ENCODE data around the gene AP3M1. TPM values are rescaled to one million over a fixed set of nuclear protein-coding genes. Genes with fewer than 3 reads are reported as not detected.
A peak's percentile ranks its signal among the peaks of the same experiment; 100 is the strongest.

The AP3M1 gene
- total and polyA plus RNA-seq, 5 donors, result 12.6 to 29.5 (median 27.1) TPM

DNA sequence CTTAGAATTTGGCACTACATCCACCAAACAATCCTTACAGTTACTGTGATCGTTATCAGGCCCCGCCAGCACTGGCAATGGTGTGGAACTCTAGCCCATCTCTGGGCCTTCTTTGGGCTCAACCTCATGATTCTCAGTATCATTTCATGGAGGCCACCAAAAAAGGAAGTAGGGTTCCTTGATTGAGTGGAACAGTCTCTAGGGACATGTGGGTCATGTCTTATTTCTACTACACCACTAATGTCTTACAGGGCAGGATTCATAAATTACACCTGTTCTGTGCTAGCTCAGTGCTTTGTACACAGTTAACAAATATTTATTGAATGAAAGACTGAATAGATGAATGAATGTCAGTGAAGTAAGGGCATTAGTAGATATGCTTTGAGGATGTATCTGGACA is 53.9 kb downstream of the AP3M1 start:
- WGBS, result 97% methylated on average over 2 of the region's 2 CpGs
- no peaks in the 10 kb centered on the region for H3K9me3 ChIP-seq (ENCODE audit: control insufficient read depth, low read length)
- ATAC-seq (no peak), DNase-seq (no peak)
- no peak overlapping the region for H3K27ac ChIP-seq (ENCODE audit: low read length)
- intact Hi-C loops (cut with DNase I), result no loop called here
- H3K4me3 ChIP-seq (ENCODE audit: low read length), result no peak overlapping the region
- no peaks in the 10 kb centered on the region for H3K27me3 ChIP-seq (ENCODE audit: control insufficient read depth, insufficient read depth)
- no peaks in the 10 kb centered on the region for H3K4me1 ChIP-seq (ENCODE audit: control insufficient read depth, insufficient read depth, low read length)

DNA sequence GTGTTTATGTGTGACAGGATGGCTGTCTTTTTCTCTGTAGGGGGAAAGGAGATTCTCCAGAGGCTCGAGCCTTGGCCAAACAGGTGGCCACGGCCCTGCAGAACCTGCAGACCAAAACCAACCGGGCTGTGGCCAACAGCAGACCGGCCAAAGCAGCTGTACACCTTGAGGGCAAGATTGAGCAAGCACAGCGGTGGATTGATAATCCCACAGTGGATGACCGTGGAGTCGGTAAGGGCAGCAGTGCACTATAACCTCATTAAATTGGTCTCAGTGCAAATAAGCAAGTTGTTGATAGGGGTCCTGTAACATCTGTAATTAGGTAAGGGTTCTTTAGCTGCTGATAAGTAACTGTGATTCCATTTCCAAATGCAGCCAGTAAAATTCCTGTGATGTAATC is 56.4 kb downstream of the AP3M1 start:
- H3K27me3 ChIP-seq (ENCODE audit: control insufficient read depth, insufficient read depth), result no peaks in the 10 kb centered on the region
- 93% methylated on average over 7 of the region's 7 CpGs for WGBS
- no peaks in the 10 kb centered on the region for H3K4me1 ChIP-seq (ENCODE audit: control insufficient read depth, insufficient read depth, low read length)
- H3K27ac ChIP-seq (ENCODE audit: low read length), result no peak overlapping the region
- no peaks in the 10 kb centered on the region for H3K9me3 ChIP-seq (ENCODE audit: control insufficient read depth, low read length)
- intact Hi-C loops (cut with DNase I), result no loop called here
- H3K4me3 ChIP-seq (ENCODE audit: low read length), result no peak overlapping the region
- no peak for ATAC-seq
- DNase-seq, result no peak

DNA sequence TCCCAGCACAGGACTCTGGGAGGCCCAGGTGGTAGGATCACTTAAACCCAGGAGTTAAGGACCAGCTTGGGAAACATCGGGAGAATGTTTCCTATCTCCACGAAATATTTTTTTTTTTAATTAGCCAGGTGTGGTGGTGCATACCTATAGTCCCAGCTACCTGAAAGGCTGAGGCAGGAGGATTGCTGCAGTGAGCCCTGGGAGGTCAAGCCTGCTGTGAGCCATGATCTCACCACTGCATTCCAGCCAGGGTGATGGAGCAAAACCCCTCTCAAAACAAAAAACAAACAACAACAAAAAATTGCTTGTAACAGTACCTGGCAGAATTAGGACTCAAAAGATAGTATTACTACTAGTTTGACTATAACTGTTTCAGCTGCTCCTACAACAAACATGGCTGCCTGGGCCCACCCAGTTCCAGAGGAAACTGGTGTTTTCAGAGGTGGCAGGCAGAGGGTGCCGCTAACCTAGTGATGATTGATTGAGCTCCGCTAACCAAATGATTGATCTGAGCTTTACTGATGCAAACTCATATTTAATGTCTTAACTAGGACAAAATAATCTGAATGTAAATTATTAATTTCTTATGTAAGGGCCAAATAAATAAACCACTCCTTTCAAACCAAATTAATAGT is 57.0 kb downstream of the AP3M1 start:
- 95% methylated on average over 4 of the region's 4 CpGs for WGBS
- H3K4me3 ChIP-seq (ENCODE audit: low read length), result no peak overlapping the region
- peaks cover 2% of the 10 kb centered on the region for H3K4me1 ChIP-seq (ENCODE audit: control insufficient read depth, insufficient read depth, low read length)
- no peak for ATAC-seq
- no peaks in the 10 kb centered on the region for H3K27me3 ChIP-seq (ENCODE audit: control insufficient read depth, insufficient read depth)
- intact Hi-C loops (cut with DNase I), result no loop called here
- DNase-seq, result no peak
- H3K9me3 ChIP-seq (ENCODE audit: control insufficient read depth, low read length), result no peaks in the 10 kb centered on the region
- no peak overlapping the region for H3K27ac ChIP-seq (ENCODE audit: low read length)

DNA sequence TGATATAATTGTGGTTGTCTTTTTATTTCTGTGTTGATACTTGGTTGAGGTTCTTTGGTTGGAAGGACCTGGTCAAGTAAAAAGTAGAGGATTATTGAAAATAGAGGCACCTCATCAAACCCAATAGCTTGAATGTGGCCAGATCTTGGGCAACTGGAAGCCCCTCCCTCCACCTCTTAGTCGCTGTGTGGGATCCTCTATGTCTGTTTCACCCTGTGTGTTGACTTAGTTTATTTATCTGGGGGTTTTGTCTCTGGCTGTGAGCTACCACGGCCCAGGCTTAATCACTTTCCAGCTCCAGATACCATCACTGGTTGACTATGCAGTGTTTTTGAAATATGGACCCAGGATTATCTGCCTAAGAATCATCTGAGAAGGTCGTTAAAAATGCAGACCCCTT is 58.3 kb downstream of the AP3M1 start:
- intact Hi-C loops (cut with DNase I), result no loop called here
- ATAC-seq (no peak), DNase-seq (no peak)
- H3K9me3 ChIP-seq (ENCODE audit: control insufficient read depth, low read length), result no peaks in the 10 kb centered on the region
- peaks cover 2% of the 10 kb centered on the region for H3K4me1 ChIP-seq (ENCODE audit: control insufficient read depth, insufficient read depth, low read length)
- no peak overlapping the region for H3K27ac ChIP-seq (ENCODE audit: low read length)
- 88% methylated on average over 3 of the region's 3 CpGs for WGBS
- no peaks in the 10 kb centered on the region for H3K27me3 ChIP-seq (ENCODE audit: control insufficient read depth, insufficient read depth)
- no peak overlapping the region for H3K4me3 ChIP-seq (ENCODE audit: low read length)

DNA sequence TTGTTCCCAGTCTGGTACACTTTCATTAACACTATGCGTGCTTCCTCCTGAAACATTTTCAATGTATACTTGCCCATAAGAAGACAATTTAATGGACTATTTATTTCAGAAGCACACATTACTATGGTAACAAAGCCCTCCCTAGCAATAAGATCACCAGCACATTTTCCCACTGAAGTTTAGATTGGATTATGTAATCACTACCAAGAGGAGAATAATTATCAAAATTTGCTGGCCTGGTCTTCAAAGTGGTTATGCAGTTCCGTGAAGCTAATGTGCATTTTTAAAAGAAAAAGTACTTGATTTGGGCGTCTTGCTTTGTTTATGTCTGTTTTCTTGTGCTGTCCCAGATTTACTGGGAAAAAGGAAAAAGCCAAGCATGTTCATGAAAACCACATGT is 61.9 kb downstream of the AP3M1 start:
- intact Hi-C loops (cut with DNase I), result loop anchor here in 3 of 4 donors (10.0 kb wide), 1 partner anchor 204 kb away; no protein-coding TSS in a partner anchor
- Histone ChIP-seq H3K27ac (ENCODE audit: low read length) (no peak overlapping the region), H3K9me3 (ENCODE audit: control insufficient read depth, low read length) (no peaks in the 10 kb centered on the region), H3K4me1 (ENCODE audit: control insufficient read depth, insufficient read depth, low read length) (peaks cover 2% of the 10 kb centered on the region), H3K4me3 (ENCODE audit: low read length) (no peak overlapping the region), H3K27me3 (ENCODE audit: control insufficient read depth, insufficient read depth) (no peaks in the 10 kb centered on the region)
- 50% methylated on average over 3 of the region's 3 CpGs for WGBS
- DNase-seq (no peak), ATAC-seq (no peak)

DNA sequence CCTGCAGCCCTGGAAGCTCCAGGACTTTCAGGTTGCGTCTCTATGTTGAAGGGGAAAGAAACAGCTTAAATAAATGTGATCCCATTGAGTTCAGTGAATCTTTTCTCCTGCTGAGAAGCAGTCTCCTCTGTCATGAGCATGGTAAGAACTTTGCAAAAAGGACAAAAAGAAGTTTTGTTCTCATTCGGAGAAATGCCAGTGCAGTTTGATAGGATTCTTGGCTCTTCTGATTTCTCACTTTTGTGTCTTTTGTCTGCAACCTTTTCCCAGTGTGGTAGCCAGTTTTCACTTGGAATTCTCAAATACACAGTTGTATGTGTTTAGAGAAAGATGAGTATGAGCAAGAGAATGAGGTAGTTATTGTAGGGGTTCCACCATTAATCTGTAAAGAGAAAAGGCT is 64.3 kb downstream of the AP3M1 start:
- Histone ChIP-seq H3K4me3 (ENCODE audit: low read length) (no peak overlapping the region), H3K27ac (ENCODE audit: low read length) (no peak overlapping the region), H3K9me3 (ENCODE audit: control insufficient read depth, low read length) (no peaks in the 10 kb centered on the region), H3K27me3 (ENCODE audit: control insufficient read depth, insufficient read depth) (no peaks in the 10 kb centered on the region), H3K4me1 (ENCODE audit: control insufficient read depth, insufficient read depth, low read length) (peaks cover 2% of the 10 kb centered on the region)
- ATAC-seq (no peak), DNase-seq (no peak)
- 59% methylated on average over 2 of the region's 2 CpGs for WGBS
- intact Hi-C loops (cut with DNase I), result loop anchor here in 3 of 4 donors (10.0 kb wide), 1 partner anchor 202 kb away; no protein-coding TSS in a partner anchor

DNA sequence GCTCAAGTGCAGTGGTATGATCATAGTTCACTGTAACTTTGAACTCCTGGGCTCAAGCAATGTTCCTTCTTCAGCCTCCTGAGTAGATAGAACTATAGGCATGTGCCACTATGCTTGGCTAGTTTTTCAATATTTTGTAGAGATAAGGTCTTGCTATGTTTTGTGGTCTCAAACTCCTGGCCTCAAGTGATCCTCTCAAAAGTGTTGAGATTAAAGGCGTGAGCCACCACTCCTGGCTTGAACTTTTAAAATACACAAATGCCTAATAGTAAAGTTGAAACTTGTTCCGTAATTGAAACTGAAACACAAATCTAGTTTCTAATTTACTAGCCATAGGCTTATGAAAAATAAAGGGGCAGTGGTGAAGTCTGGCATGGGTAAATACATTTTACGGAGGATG is 65.7 kb downstream of the AP3M1 start:
- H3K9me3 ChIP-seq (ENCODE audit: control insufficient read depth, low read length), result no peaks in the 10 kb centered on the region
- H3K4me1 ChIP-seq (ENCODE audit: control insufficient read depth, insufficient read depth, low read length), result peaks cover 2% of the 10 kb centered on the region
- intact Hi-C loops (cut with DNase I), result loop anchor here (5.0 to 10.0 kb wide), 2 partner anchors 88 to 200 kb away; partner anchors contain the start of gene VCL (in 2 of the 4)
- DNase-seq (no peak), ATAC-seq (no peak)
- no peak overlapping the region for H3K4me3 ChIP-seq (ENCODE audit: low read length)
- no peak overlapping the region for H3K27ac ChIP-seq (ENCODE audit: low read length)
- no peaks in the 10 kb centered on the region for H3K27me3 ChIP-seq (ENCODE audit: control insufficient read depth, insufficient read depth)
- 93% methylated on average over 3 of the region's 3 CpGs for WGBS

DNA sequence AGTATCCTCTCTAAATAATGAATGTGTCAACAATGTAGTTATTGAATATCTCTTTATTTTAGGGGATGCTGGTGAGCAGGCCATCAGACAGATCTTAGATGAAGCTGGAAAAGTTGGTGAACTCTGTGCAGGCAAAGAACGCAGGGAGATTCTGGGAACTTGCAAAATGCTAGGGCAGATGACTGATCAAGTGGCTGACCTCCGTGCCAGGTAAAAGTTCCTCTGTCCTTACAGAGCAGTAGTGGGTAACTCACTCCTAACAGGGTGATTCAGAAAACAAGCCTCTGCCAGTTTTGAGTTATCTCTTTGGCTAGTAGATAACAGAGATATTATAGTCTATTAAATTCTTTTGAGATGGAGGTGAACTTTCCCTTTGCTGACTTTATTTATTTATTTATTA is 67.3 kb downstream of the AP3M1 start:
- H3K4me3 ChIP-seq (ENCODE audit: low read length), result no peak overlapping the region
- DNase-seq, result no peak
- no peaks in the 10 kb centered on the region for H3K27me3 ChIP-seq (ENCODE audit: control insufficient read depth, insufficient read depth)
- ATAC-seq, result no peak
- 76% methylated on average over 2 of the region's 2 CpGs for WGBS
- H3K27ac ChIP-seq (ENCODE audit: low read length), result no peak overlapping the region
- H3K9me3 ChIP-seq (ENCODE audit: control insufficient read depth, low read length), result no peaks in the 10 kb centered on the region
- no peaks in the 10 kb centered on the region for H3K4me1 ChIP-seq (ENCODE audit: control insufficient read depth, insufficient read depth, low read length)
- intact Hi-C loops (cut with DNase I), result loop anchor here (5.0 to 10.0 kb wide), 2 partner anchors 86 to 199 kb away; partner anchors contain the start of gene VCL (in 2 of the 4)

DNA sequence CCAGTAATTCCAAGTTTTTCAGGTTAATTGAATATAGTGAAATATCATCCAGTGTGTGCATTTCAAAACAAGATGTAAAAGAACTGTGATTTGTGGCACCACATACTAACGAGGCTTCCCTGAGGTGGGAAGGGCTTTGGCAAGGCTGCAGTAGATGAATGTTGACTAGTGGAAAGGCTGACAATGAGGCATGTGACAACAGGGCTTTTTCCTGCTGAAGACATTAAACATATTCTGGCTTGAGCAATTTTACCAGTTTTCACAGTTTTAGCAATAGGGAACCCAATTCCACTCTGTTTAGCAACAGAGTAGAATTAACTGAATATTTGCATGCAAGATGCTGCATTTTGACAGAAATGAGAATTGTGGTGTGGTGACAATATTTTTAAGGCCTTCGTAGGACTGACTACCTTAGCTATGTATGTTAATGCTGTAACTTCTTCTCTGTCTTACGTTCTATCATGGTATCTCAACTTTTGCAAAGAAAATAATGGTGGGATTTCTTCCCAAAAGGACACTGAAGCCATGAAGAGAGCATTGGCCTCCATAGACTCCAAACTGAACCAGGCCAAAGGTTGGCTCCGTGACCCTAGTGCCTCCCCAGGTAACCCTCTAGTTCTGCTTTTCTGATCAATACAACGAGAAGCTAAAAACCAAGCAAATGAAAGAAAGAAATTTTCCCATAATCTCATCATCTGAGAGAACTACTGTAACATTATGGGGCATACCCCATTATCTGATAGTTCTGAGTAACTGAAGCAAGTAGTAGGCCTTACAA is 68.5 kb downstream of the AP3M1 start:
- WGBS, result 67% methylated on average over 5 of the region's 5 CpGs
- no peaks in the 10 kb centered on the region for H3K9me3 ChIP-seq (ENCODE audit: control insufficient read depth, low read length)
- H3K4me3 ChIP-seq (ENCODE audit: low read length), result no peak overlapping the region
- intact Hi-C loops (cut with DNase I), result loop anchor here (2.0 to 10.0 kb wide), 3 partner anchors 85 to 197 kb away; partner anchors contain the start of gene VCL (in 2 of the 4)
- ATAC-seq (no peak), DNase-seq (no peak)
- no peak overlapping the region for H3K27ac ChIP-seq (ENCODE audit: low read length)
- H3K27me3 ChIP-seq (ENCODE audit: control insufficient read depth, insufficient read depth), result no peaks in the 10 kb centered on the region
- H3K4me1 ChIP-seq (ENCODE audit: control insufficient read depth, insufficient read depth, low read length), result no peaks in the 10 kb centered on the region

DNA sequence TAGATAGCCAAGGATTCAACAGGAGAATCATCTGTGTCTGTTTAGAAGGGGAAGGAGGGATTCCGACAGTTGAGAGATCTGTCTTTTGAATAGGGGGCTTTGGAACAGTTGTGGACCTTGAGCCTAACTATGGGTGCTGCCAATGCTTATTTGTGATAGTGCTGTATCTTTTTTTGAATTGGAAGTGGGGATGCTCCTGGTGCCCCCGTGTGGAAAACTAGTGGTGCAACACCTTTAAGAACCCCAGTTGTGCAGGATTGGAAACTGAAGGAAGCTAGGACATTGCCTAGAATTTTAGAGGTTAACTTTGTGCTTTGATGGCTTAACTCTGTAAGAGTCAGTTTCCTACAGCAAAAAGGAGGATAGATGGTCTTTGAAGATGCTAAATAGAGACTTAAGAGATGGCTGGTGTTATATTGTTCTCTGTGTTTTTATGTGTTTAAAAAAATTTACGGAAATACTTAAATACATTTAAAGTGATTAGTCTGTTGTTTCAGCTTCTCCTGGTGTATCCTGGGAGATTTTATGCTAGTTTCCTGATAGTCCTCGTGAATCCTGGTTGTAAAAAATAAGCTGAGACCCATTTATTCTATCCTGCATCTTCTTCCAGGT is 69.3 kb downstream of the AP3M1 start:
- ATAC-seq, result peak; percentile 73
- H3K27ac ChIP-seq (ENCODE audit: low read length), result no peak overlapping the region
- H3K27me3 ChIP-seq (ENCODE audit: control insufficient read depth, insufficient read depth), result no peaks in the 10 kb centered on the region
- intact Hi-C loops (cut with DNase I), result loop anchor here (2.0 to 10.0 kb wide), 3 partner anchors 84 to 196 kb away; partner anchors contain the start of gene VCL (in 2 of the 4)
- H3K4me1 ChIP-seq (ENCODE audit: control insufficient read depth, insufficient read depth, low read length), result no peaks in the 10 kb centered on the region
- 43% methylated on average over 4 of the region's 4 CpGs for WGBS
- H3K9me3 ChIP-seq (ENCODE audit: control insufficient read depth, low read length), result no peaks in the 10 kb centered on the region
- no peak for DNase-seq
- H3K4me3 ChIP-seq (ENCODE audit: low read length), result no peak overlapping the region
